GM18520 (cell line): ENCODE data around the gene HDGFL1.

Source experiments
- ATAC-seq: cut with Tn5 transposase; IDR thresholded peaks from one replicate; pipeline ENCODE4 v1.9.1; 2021; ENCODE audit not compliant: unreplicated experiment

HDGFL1 gene

DNA sequence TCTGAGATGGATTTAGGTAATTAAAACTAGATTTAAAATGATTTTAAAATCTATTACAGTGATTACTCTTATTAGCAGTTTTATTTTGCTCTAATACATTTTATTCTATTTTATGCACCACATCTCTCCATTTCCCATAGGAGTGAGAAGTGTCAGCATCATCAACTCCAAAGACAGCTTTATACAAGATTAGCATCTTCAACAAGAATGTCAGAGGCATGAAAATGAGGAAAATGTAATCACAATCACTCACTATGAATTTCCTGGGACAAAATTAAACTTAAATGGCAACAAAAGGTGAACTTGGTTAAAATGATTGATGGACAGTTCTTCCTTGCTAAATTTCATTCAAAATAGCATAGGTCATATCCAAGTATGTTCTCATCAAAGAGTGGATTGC lies 19.8 kb downstream of the HDGFL1 start:
- no peak for ATAC-seq

GRCh38 chr6:22590423-22590822 lies 21.1 kb downstream of the HDGFL1 start:
- ATAC-seq, result no peak

DNA sequence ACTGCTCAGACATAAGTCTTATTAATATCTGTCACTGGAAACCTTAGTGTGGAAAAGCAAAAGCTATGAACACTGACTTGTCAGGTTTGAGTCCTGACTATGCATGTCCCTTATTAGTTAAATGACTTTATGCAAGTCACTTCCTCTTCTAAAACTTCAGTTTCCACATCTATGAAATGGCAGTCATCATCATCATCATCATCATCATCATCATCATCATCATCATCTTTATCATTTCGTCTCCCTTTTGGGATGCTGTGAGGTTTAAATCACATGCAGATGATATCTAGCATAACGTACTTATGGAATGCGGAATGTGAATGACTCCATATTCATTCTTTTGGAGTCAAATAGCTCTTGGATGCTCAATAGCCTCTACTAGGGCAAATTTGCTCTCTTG lies 24.5 kb downstream of the HDGFL1 start:
- no peak for ATAC-seq

DNA sequence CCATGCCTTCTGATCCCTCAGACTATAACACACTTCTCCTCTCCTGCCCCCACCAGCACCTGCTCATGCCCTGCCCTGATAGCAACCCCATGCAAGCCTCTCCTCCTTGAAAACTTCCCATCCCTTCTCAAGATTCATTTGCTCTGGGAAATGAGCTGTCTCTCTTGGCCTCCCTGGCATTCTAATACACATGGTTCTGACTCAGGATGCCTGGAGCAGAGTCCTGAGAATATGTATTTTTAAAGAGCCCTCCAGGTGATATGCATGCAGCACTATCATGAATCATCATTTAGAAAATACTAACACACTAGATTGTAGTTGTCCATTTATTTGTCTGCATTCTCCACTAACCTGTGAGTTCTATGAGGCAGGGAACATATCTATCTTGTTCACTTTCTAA lies 26.6 kb downstream of the HDGFL1 start:
- ATAC-seq, result no peak

DNA sequence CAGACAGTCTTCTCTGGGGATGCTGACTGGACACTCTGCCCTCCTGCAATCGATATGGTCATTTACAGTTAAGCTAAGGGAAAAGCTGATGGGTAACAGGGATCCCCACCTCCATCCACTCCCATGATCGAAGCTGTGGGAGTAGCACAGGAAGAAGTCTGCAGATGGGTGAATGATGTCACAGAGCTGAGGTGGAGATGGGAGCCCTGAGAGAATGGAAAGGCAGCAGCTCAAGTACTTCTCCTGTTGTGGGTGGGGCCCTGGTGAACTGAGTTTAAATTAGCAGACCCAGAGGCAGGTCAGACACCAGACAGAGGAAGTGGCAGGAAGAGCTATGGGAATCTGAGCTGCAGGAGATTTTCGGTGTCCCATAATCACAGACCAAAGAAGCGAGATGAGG lies 29.0 kb downstream of the HDGFL1 start:
- ATAC-seq, result no peak

DNA sequence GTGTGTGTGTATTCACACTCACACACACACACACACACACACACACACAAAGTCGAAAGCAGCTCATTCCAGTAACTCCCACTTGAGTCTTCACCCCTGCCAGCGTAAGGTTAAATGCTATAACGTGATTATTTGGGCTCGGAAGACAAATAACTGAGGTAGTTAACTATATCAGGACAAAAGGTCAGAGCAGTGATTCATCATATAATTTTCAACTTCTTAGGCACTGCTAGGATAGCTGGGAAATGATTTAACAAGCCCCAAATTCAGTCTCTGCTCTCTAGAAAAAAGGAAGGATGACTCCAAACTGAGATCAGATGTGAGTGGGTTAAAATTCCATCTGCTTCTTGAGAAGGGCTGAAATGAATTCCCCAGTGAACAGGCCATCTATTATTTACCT lies 30.7 kb downstream of the HDGFL1 start:
- ATAC-seq, result no peak

- no peak for ATAC-seq
Observed at GRCh38 chr6:22601984-22602383, 32.6 kb downstream of the HDGFL1 start.

- no peak for ATAC-seq
Observed at GRCh38 chr6:22605736-22606135, 36.4 kb downstream of the HDGFL1 start.

GRCh38 chr6:22610127-22610526 lies 40.8 kb downstream of the HDGFL1 start:
- no peak for ATAC-seq

- ATAC-seq, result no peak
Observed at GRCh38 chr6:22612236-22612635, 42.9 kb downstream of the HDGFL1 start.

DNA sequence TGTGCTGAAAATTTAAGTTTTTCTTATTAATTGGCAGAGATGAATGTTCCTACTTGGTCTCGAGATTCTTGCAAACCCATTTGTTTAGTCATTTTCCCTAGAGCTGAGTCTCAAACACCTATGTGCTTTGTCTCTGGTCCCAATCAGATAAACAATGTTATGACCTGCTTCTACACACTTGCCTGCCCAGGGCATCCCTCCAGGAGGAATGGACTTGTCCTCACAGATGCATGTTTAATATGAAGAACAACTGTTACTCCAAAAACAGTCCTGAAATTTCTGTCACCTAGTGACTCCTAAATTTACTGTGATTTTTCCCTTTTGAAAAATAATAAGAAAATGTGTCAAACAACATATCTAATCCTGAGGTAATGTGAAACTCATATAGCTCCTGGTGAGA lies 43.7 kb downstream of the HDGFL1 start:
- ATAC-seq, result no peak

DNA sequence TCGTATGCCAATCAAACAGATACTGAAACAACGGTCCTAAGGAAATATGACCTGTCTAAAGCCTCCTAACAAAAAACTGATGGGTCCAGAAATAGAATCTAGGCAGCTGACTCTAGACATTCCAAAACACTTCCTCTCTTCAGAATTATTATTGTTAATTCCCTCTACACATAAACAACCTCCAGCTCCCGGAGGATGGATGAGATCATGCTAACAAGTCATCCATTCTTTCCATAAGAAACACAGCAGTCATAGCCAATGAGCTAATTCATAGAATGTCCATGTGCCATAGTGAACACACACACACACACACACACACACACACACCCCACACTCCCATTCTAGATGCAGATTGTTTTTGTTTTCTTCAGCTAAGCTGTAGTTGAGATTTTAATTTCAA lies 44.3 kb downstream of the HDGFL1 start:
- no peak for ATAC-seq

GRCh38 chr6:22614547-22614946 lies 45.2 kb downstream of the HDGFL1 start:
- no peak for ATAC-seq

GRCh38 chr6:22621028-22621427 lies 51.7 kb downstream of the HDGFL1 start:
- no peak for ATAC-seq
